K562 (cell line): ENCODE measurements around the gene ACTR3. TPM values are rescaled to one million over a fixed set of nuclear protein-coding genes. Genes with fewer than 3 reads are reported as not detected.
A peak's percentile ranks its signal among the peaks of the same experiment; 100 is the strongest.

ENCODE experiments used
- CBX5 ChIP-seq: IDR thresholded peaks from 2 replicates; pipeline ENCODE4 v1.6.1; 2014; ENCODE audit warnings: low read depth, borderline replicate concordance
- CHAMP1 ChIP-seq: fragments of 450-650 bp; IDR thresholded peaks from 2 replicates; pipeline ENCODE4 v1.6.1; 2016; ENCODE audit warnings: mild to moderate bottlenecking
- COPS2 ChIP-seq: fragments of 450-650 bp; conservative IDR thresholded peaks from 2 replicates; pipeline ENCODE4 v1.6.1; 2016; ENCODE audit warnings: mild to moderate bottlenecking, moderate library complexity
- FIP1L1 ChIP-seq: fragments of 200-400 bp; formaldehyde crosslinking; IDR thresholded peaks from 2 replicates; pipeline ENCODE4 v1.6.1; 2018; ENCODE audit warnings: mild to moderate bottlenecking, low read depth, low read length; ENCODE audit not compliant: poor library complexity, severe bottlenecking
- KDM4B ChIP-seq, 2 experiments: fragments of 450-650 bp in 1 of 2; sonication (generic) in 1 of 2; IDR thresholded peaks; 2 replicates each; pipeline ENCODE4 v1.6.1; 2016 to 2017; ENCODE audit warnings: borderline replicate concordance in 2 of 2, antibody characterized with exemption in 1 of 2, low read depth in 1 of 2, mild to moderate bottlenecking in 1 of 2
- KDM5B ChIP-seq: fragments of 200-600 bp; sonication (generic); IDR thresholded peaks from 2 replicates; pipeline ENCODE4 v1.6.1; 2012; ENCODE audit warnings: low read depth, mild to moderate bottlenecking, moderate library complexity, low read length, control low read depth, inconsistent platforms; ENCODE audit not compliant: insufficient replicate concordance
- KHSRP ChIP-seq: fragments of 450-650 bp; IDR thresholded peaks from 2 replicates; pipeline ENCODE4 v1.6.1; 2017
- KLF13 ChIP-seq: fragments of 450-650 bp; IDR thresholded peaks from 2 replicates; pipeline ENCODE4 v1.6.1; 2016; ENCODE audit warnings: missing genetic modification characterization, low read depth, mild to moderate bottlenecking, missing compliant biosample characterization, moderate library complexity, borderline replicate concordance
- NR2C2 ChIP-seq, 2 experiments: fragments of 200-800 bp in 1 of 2; sonication (Bioruptor generic) in 1 of 2; sonication (generic) in 1 of 2; formaldehyde crosslinking in 1 of 2; IDR thresholded peaks; 2 replicates each; pipeline versions ENCODE4 v1.6.1 to v1.8.0; 2016 to 2022; ENCODE audit warnings: mild to moderate bottlenecking in 1 of 2, missing compliant biosample characterization in 1 of 2, missing genetic modification characterization in 1 of 2, missing genetic modification reagents in 1 of 2
- NR2F6 ChIP-seq: fragments of 450-650 bp; formaldehyde crosslinking; IDR thresholded peaks from 2 replicates; pipeline ENCODE4 v1.4.0; 2020; ENCODE audit warnings: mild to moderate bottlenecking
- PURB ChIP-seq: sonication (generic); formaldehyde crosslinking; IDR thresholded peaks from 2 replicates; pipeline ENCODE4 v1.9.0; 2021; ENCODE audit warnings: low read depth, mild to moderate bottlenecking, missing genetic modification reagents
- RAD51 ChIP-seq: fragments of 450-650 bp; IDR thresholded peaks from 2 replicates; pipeline ENCODE4 v1.7.1; 2016; ENCODE audit warnings: low read depth, mild to moderate bottlenecking, borderline replicate concordance
- RBM17 ChIP-seq: fragments of 200-400 bp; formaldehyde crosslinking; IDR thresholded peaks from 2 replicates; pipeline ENCODE4 v1.6.1; 2017; ENCODE audit warnings: low read depth, mild to moderate bottlenecking, low read length, borderline replicate concordance
- RBM25 ChIP-seq: fragments of 200-400 bp; formaldehyde crosslinking; IDR thresholded peaks from 2 replicates; pipeline ENCODE4 v1.6.1; 2018; ENCODE audit warnings: low read length, low read depth, moderate library complexity; ENCODE audit not compliant: severe bottlenecking
- SMARCC2 ChIP-seq: fragments of 450-650 bp; IDR thresholded peaks from 2 replicates; pipeline ENCODE4 v1.6.1; 2017; ENCODE audit warnings: antibody characterized with exemption, moderate library complexity, mild to moderate bottlenecking, low read depth
- TBP ChIP-seq: optimal IDR thresholded peaks from 2 replicates; pipeline ENCODE3; 2011; ENCODE audit warnings: low read depth, low read length, improper control_type of control experiment
- THRA ChIP-seq: fragments of 450-650 bp; IDR thresholded peaks from 2 replicates; pipeline ENCODE4 v1.6.1; 2017; ENCODE audit warnings: mild to moderate bottlenecking, moderate library complexity
- ZBTB33 ChIP-seq: sonication (generic); formaldehyde crosslinking; IDR thresholded peaks from 2 replicates; pipeline ENCODE4 v1.8.1; 2023; ENCODE audit warnings: mild to moderate bottlenecking, missing genetic modification reagents
- ZNF175 ChIP-seq: fragments of 200-800 bp; sonication (Bioruptor generic); IDR thresholded peaks from 2 replicates; pipeline ENCODE4 v1.6.1; 2016; ENCODE audit warnings: low read depth, mild to moderate bottlenecking, missing genetic modification characterization, missing compliant biosample characterization
- ZNF224 ChIP-seq: sonication (generic); formaldehyde crosslinking; IDR thresholded peaks from 2 replicates; pipeline ENCODE4 v1.8.0; 2022; ENCODE audit warnings: mild to moderate bottlenecking, missing genetic modification reagents
- ZNF239 ChIP-seq: fragments of 250-450 bp; sonication (Bioruptor Pico); IDR thresholded peaks from 2 replicates; pipeline ENCODE4 v1.4.0; 2020; ENCODE audit warnings: mild to moderate bottlenecking
- ZNF778 ChIP-seq: fragments of 450-650 bp; formaldehyde crosslinking; IDR thresholded peaks from 2 replicates; pipeline ENCODE4 v1.4.0; 2020; ENCODE audit warnings: mild to moderate bottlenecking, moderate library complexity
- polyA plus RNA-seq, 8 experiments: library from polyadenylated mRNA; depleted of rRNA in 4 of 8; stranded (reverse) in 5 of 8; unstranded in 3 of 8; fragments of >200 nt; fragmentation: Nextera tagmentation in 2 of 8; fragmentation: Illumina TruSeq in 1 of 8; extraction: Ambion mirVana in 2 of 8; extraction: Trizol in 1 of 8; gene quantifications; 2 replicates each; pipeline versions ENCODE4 v1.2.1 to v1.2.3, GENCODE V29; 2011 to 2014; ENCODE audit warnings: inconsistent platforms in 1 of 8, missing spikeins in 1 of 8
- total RNA-seq, 7 experiments: library from RNA; depleted of rRNA in 6 of 7; stranded (reverse); fragments of >200 nt in 6 of 7; fragmentation: Illumina TruSeq in 2 of 7; extraction: Trizol in 2 of 7; gene quantifications; 2 replicates each; pipeline versions ENCODE4 v1.2.1 to v1.2.3, GENCODE V29; 2011 to 2021; ENCODE audit warnings: low replicate concordance in 1 of 7

ACTR3 gene
- total and polyA plus RNA-seq, 9 of the 15 experiments (the other 6 are each of a cell fraction or from before 2014, with no cell fraction given): 49.0 to 354 (median 249) TPM

- TF ChIP-seq RBM17 (no peak), KHSRP (no peak), ZNF224 (no peak), KDM5B (no peak), RAD51 (no peak), ZNF778 (CRISPR knock-in tag) (no peak), ZBTB33 (CRISPR knock-in tag) (peak; percentile 100), SMARCC2 (no peak), ZNF239 (no peak), NR2F6 (CRISPR knock-in tag) (no peak), RBM25 (peak; percentile 14), ZNF175 (CRISPR knock-in tag) (no peak), CHAMP1 (peak; percentile 21; the same call in 1 of the 2 replicates), CBX5 (no peak), TBP (no peak), FIP1L1 (peak; percentile 58), KDM4B (IDR thresholded peaks at IDR 0.05; ENCODE audit: borderline replicate concordance in 2 of 2, low read depth in 1 of 2) (no peak), NR2C2 (CRISPR knock-in tag; IDR thresholded peaks at IDR 0.05) (no peak), NR2C2 (tag; IDR thresholded peaks at IDR 0.05) (no peak), PURB (CRISPR knock-in tag) (no peak), KLF13 (tag) (no peak), THRA (no peak), COPS2 (no peak)
These were observed 89.6 kb downstream of the ACTR3 start (continued) for GRCh38 chr2:113979191-113980128.
